GM18861 (cell line): ENCODE measurements around the gene LITAFD.
"Not testable (repeated sequence)": the region's sequence is repeated elsewhere in the genome, so short reads cannot be mapped to it uniquely, and the experiment has no call there.

Source experiments
- ATAC-seq: cut with Tn5 transposase; IDR thresholded peaks from one replicate; pipeline ENCODE4 v1.9.1; 2021; ENCODE audit not compliant: unreplicated experiment

Gene LITAFD

DNA sequence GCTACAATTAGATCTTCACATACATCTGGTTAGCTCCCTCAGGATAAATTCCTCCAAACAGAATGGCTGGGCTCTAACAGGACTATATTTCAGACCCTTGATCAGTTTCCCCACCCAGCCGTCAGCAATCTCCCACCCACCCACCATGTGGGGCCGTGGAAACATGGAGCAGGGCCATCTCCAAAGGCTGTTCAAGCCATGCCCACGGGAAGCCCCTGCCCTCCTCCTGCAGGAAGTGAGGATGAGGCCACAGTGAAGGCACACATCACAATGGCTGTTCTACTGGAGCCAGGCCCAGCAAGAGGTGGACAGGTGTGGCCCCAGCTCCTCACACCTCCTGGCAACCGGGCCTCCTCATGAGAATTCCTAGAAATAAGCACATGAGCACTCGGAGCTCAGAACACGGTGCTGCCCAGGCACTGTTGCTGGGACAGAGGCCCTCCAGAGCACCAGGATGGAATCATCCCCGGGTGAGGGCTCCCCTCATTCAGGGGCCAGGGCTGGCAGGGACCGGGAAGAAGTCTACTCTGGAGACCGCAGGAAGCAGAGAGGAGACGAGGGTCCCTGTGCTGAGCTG, at the start of gene LITAFD:
LITAFD (plus strand) TSS at position 311 of the 577 bp plus-strand sequence. CDS start 2,005 bp downstream, outside the sequence.
- no peak for ATAC-seq

DNA sequence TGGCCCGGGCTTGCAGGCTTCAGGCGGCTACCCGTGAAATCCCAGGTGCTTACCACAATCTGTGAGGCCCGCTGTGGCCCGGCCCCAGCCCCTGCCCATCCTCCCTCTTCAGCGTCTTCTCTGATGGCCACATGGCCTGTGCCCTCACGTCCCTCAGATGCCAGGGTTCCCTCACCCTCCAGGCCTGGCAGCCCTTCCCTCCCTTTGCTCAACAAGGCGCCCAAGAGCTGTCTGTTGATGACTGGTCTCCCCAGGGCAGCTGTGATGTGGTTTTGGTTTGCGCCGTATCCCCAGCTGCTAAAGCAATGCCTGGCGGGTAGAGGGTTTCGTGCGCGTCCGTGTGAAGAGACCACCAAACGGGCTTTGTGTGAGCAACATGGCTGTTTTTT, 49.4 kb upstream of the LITAFD start:
- ATAC-seq: no peak

DNA sequence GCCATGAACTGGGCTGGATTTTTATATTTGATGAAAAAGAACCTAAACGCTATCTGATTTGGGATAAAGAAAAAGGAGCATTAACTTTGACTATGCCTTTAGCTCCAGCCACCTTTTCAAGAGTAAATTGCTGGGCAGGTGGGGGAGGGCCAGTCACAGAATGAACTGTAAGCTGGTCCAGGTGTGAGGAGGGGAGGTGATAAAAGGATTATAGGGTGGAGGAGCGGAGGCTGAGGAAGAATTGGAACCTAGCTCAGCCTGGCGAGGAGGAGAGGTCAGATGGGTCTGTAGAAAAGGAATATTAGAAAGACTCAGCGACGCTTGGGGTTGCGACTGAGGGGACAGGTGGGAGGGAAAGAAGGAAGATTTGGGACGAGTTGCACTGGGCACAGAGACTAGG, 45.4 kb upstream of the LITAFD start:
- not testable (repeated sequence) for ATAC-seq

DNA sequence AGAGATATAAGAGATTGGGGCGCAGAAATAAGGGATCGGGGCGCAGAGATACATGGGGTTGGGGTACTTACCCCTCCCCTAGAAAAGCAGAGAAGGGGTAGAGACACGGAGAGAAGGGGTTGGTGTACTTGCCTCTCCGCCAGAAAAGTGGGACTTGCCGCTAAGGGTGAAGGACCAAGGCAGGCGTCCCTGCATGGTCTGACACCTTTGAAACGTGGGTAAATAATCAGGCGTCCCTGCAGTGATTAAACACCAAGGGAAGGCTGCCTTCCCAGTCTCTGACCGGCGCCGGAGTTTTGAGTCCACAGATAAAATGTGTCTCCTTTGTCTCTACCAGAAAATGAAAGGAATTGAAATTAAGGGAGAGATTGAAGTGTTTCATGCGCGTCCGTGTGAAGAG, 44.6 kb upstream of the LITAFD start:
- not testable (repeated sequence) for ATAC-seq

DNA sequence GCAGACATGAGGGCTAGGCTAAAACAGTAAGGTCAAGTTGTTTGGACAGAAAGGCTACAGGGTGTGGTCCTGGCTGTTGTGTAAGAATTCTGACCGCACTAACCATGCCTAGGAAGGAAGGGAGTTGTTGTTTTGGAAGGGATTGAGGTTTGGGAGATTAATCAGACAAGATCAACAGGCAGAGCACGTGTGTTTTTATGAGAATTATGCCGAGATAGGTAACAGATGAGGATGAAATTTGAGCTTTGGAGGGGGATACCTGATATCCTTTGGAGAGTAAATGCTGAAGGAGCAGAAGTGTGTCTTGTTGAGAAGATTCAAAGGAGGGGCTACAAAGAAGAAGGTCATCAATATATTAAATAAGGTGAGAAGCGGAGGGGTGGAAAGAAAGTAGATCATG, 40.1 kb upstream of the LITAFD start:
- ATAC-seq: not testable (repeated sequence)

DNA sequence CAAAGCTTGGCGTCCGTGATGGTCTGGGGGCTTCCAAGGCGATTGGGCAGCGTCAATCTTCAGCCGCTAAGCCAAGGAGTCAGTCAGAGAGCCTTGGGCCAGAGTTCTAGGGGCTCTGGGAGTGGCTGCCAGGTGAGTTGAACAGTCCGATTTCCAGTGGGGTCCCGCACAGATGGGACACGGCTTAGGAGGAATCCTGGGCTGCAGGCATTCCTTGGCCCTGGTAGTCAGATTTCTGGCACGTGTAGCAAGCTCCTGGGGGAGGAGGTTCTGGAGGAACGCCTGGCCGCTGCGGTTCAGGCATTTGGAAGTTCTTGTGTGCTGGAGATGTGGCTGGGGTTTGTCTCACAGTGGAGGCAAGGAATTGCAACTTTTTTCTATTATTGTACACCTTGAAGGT, 38.9 kb upstream of the LITAFD start:
- not testable (repeated sequence) for ATAC-seq

DNA sequence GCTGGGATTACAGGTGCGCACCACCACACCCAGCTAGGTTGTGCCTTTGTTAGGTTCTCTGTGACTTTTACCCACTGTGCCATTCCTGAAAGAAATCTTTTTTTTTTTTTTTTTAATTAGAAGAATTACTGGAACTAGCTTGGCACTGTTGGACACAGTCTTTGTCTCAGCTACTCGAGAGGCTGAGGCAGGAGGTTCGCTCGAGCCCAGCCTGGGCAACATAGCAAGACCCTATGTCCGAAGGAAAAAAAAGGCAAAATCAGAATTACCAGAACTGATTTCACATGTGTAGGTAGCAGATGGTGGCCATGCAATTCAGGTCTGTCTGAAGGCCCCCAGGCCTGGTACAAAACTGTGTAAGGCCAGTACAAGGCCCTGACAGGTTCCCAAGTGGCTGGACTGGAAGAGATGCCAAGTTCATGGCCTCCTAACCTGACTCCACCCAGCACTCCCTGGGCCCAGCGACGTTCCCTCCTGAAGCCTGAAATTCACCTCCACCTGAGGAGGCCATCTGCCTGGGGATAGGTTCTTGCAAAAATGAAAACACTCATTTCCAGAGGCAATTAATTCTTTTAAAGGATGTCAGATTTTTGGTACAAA, 36.4 kb upstream of the LITAFD start:
- ATAC-seq: no peak

DNA sequence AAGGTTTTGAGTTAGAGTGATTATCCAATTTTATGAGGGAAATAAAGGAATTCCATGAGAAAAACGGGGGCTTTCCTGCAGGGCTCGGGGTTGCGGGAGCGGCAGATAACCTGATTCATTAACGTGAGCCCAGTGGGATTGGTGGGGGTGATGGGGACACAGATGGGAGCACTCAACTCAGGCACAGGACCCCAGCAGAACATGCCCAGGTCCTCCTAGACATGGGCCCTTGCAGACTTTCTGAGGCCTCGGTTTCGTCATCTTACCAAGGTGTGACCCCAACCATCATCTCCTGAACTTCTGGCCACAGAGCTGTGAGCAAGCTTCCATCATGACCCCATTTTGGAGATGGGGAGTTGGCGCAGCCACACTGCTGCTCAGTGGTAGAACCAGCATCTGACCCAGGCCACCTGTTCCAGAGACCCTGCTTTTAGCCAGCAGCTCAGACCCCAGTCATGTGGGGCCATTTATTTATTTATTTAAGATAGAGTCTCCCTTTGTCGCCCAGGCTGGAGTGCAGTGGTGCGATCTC, 35.7 kb upstream of the LITAFD start:
- no peak for ATAC-seq

DNA sequence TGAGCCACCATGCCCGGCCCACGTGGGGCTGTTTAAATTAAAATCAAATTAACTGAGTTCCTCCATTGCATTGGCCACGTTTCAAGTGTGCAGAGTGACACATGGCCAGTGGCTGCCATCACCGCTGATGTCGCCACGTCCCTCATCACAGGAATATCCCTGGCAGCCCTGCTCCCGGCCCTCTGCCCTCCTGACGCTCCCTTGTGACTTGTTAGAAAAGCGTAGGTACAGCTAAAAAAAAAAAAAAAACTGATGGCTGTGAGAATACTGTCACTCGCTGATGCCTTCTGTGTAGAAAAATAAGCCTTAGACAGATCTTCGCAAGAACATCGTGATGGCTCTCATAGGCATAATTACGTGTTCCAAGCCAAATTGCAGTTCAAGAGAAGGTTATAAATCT, 35.0 kb upstream of the LITAFD start:
- ATAC-seq: no peak

DNA sequence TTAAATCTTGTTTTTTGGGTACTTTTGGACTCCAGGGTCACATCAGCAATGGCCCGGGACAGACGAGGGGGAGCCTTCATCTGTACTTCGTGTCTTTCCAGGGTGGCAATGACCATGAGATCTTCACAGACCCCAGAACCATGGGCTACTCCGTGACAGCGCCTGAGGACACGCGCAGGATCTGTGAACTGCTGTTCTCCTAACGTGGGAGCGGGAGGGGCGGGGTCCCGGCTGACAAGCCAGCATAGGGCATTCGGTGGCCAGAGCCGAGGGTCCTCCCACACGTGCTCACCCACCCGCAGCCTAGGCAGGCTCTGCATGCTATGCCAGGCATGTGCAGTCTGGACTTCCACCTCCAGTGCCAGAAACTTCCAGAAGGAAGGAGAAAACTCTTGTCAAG, 34.5 kb upstream of the LITAFD start:
- ATAC-seq: no peak

DNA sequence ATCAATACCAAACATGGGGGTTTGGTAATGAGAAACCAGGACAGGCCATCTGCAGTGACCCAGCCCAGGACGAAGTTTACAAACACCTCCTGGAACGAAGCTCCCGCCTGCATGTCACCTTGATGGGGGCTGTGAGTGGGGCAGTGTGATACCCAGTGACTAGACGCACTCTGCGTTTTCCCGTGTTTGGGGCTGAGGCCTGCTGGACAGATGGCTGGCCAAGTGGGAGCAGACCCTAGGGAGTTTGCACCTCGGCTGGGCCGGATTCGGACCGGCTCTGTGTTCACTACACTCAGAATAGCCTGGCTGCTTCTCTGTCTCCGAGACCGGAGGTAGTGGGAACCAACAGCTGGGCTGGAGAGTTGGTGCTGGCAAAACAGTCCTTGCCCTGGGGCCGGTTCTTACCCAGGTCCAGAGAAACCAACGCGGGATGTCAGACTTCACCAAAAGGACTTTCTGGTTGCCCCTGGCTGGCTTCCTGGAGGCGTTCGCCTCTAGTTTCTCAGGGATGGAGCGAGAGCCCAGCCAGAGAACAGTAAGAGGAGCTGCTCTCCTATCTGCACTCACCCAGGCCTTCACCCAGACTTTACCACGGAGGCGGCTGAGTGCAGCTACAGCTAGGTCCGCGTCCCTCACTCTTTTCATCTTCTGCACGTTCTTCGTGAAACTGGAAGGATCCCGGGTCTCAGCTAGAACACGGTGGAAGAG, 33.8 kb upstream of the LITAFD start:
- no peak for ATAC-seq

DNA sequence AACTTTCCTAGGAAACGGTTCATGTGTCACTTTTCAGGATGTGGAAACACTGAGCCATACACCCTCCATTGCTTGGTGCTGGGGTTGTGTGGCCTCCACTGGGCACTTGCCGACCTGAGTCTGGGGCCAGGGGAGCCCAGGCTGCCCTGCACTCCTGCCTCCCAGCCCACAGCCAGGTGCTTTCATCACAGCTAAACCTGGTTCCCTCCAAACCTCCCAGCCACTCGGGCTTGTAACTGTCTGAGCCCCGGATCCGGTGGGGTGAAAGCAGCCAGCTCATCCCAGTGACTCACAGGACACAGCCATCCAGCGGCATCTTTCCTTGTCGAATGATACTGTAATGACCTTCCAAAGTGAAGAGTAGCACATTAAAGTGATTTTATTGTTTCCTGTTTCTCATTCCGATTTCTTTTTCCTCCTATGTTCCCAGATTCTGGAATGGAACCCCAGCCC, 33.2 kb upstream of the LITAFD start:
- ATAC-seq: no peak

DNA sequence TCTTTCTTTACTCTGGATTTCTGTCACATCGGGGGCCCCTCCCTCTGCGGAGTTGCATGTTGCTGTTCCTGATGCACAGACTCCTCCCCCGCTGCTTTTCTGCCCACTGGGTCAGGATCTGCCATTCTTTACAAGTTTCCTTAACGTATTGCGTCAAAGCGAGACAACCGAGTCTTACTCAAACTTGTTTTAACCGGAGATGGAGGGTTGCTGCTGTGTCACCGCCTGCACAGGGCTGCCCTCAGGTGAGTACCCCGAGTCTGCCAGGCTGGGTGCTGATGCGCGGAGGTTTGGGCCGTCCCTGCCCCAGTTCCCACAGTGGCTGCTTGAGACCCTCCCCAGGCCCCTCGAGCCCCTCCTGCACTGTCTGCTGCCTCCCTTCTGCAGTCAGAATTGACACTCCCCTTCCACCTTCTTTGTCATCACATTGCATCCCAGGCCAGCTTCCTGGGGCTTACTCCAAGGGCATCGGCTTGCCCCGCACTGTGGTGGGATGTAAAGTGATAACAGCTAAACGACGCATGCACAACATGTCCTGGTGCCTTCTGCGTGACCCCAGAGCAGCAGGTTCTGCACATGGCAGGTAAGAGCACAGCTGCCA, 32.6 kb upstream of the LITAFD start:
- no peak for ATAC-seq

DNA sequence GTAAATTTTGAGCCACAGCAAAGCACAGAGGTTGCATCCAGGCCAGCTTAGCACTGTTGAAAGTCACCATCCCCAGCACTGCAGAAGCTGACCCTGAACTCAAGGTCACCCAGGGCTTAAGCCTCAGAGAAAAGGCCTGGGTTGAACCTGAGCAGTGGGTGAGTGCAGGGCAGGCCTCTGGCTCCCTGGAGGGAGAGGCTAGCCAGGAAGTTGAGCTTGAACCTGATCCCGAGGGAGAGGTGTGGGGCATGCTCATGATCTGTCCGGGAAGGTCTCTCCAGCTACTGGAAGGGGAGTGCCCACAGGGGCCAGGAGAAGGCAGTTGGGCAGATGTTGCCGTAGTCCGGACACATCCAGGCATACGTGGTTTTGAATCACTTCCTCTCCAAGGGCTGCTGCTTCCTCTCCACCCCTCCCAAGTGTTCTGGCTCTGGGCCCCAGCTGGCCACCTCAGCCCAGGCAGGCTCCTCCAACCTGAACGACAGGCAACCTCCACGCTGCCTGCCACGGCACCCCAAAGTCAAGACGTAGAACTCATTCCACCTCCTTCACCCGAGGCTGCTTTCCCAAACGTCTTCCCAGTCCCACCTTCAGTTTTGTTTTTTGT, 31.8 kb upstream of the LITAFD start:
- no peak for ATAC-seq

DNA sequence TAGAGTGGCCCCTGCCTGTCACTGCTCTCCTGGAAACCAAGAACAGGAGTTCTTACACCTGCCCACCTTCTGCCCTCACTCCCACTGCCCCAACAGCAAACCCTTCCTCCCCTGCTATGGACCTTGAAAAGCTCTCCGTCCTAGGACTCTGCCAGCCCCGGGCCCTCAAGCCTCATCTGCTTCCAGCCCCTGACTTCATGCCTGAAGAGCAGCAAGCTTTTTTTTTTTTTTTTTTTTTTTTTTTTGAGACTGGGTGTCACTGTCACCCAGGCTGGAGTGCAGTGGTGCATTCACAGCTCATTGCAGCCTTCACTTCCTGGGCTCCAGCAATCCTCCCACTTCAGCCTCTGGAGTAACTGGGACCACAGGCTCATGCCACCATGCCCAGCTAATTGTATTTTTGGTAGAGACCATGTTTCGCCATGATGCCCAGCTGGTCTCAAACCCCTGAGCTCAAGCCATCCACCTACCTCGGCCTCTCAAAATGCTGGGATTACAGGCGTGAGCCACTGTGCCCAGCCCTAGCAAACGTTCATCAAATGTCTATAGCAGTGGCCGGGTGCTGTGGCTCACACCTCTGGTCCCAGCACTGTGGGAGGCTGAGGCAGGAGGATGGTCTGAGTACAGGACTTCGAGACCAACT, 30.3 kb upstream of the LITAFD start:
- ATAC-seq: no peak

DNA sequence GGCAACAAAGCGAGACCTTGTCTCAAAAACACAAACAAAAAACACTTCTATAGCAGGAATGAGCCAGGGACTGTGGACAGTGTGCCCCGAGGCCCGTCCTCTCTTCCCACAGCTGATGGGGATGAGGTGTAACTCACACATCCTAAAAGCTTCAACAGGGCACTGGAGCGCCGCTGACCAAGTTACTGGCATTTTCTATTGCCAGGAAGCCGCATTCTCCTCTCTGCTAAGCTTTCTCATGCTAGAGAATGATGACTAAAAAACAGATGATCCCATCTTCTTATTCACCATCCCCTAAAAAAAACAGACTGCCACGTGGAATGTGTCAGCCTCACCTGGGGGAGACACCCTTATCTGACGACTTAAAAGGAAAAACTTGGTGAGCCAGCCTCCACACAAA, 29.6 kb upstream of the LITAFD start:
- ATAC-seq: no peak

DNA sequence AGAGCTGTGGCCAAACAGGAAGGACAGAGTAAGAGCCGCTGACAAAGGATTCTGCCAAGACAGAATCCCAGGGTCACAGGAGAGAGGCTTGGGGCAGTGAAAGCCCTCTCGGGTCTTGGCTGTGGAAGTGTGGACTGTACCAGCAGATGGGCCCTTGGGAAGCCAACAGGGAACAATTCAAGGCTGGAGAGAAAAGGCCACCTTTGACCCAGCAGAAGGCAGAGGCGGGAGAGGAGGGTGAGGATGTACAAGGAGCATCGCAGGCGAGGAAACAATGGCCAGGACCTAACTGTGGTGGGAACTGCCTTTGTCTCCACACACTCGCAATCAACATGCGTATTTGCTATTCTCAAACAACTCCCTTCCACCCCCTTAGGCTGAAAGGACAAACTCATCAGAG, 29.0 kb upstream of the LITAFD start:
- no peak for ATAC-seq

DNA sequence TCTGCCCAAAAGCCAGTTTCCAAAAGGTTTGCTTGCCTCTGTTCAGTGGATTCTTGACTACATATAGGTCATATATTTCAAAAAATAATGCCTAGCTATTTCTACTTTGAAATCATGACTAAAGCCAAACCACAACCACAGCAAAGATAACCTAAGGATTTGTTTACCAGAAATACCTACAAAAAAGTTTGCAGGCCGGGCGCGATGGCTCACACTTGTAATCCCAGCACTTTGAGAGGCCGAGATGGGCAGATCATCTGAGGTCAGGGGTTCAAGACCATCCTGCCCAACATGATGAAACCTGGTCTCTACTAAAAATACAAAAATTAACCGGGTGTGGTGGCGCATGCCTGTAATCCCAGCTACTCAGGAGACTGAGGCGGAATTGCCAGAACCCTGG, 28.5 kb upstream of the LITAFD start:
- no peak for ATAC-seq

DNA sequence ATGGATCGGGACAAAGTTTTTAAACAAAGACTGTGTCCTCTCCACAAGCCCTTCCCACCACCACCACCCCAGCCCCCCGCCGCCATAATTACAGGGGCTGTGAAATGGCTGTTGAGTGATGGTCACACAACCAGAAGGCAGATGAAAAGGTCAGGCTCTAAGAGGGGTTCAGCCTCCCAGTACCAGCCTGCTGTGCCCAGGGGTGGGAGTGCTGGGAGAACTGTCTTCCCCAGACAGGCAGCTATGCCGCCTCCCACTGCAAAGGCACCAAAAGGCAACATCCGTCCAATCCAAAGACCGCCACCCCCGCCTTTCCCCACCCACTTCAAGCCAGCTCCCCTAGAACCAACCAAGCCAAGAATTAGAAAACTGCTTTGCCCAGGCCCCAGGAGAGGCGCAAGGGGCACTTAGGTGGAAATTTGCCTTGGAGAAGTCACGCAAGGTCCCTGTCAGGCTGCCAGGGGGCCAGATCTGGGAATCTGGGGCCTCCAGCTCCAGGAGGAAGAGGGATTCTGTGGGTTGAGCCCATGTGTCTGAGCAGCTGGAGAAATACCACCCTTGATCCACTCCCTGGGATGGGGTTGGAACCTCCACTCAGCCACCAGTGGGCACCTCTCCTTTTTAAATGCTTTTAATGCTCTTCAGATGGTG, 27.7 kb upstream of the LITAFD start:
- no peak for ATAC-seq

DNA sequence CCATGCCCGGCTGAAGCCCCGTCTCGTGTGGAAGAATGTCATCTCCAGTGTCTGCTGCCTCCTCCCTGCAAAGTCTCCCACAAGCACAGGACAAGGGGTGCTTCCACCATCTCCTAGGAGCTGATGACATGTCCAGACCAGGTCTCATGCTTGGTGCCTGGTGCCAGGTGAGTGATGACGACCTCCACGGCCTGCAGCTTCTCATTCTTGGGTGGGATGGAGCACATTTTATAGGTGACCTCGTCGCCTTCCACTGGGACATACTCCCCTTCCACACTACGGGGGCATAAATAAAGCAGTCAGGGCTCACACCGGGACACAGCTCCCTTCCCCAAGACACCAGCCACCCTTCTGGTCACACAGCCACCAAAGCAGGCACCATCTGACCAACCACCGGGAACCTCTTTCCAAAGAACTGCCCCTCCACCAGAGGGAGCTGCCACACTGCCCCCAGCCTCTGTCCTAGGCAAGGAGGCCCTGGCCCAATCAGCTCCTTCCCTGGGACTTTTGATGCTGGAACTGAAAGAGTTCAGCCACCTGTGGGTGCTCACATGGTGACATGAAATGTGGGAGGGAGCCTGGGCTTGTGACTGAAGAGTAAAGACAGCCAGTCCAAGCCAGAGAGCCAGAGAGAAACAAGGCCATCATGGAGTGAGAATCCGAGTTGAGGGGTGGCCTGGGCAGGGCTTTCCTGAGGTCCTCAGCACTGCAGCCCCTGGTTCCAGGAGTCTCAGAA, 26.9 kb upstream of the LITAFD start:
- ATAC-seq: no peak
